Psoas muscle (tissue), 8 donors: ENCODE data around the gene TRANK1. TPM values are rescaled to one million over a fixed set of nuclear protein-coding genes. Genes with fewer than 3 reads are reported as not detected.

Source experiments
- ATAC-seq, 4 donors: fragments of 200-7000 bp; cut with Tn5 transposase; one replicate each; pipeline ENCODE4 v1.9.1; 2020; ENCODE audit warnings: moderate library complexity in 3 of 4, mild to moderate bottlenecking in 2 of 4
- DNase-seq, 2 donors: peaks; one replicate each; pipeline ENCODE4 v3.0.0-alpha.2; 2020
- H3K27ac ChIP-seq: fragments of 200-600 bp; one replicate; pipeline ENCODE4 v1.8.0; 2022
- H3K27me3 ChIP-seq, 3 donors: fragments of 200-600 bp in 1 of 3; one replicate each; pipeline versions ENCODE4 v1.6.1 to v1.8.0; 2013 to 2022; ENCODE audit warnings: low read length in 2 of 3, mild to moderate bottlenecking in 2 of 3, moderate library complexity in 1 of 3; ENCODE audit not compliant: insufficient read depth in 3 of 3
- H3K36me3 ChIP-seq, 2 donors: fragments of 200-600 bp in 1 of 2; one replicate each; pipeline versions ENCODE4 v1.6.1 to v1.8.0; 2013 to 2022; ENCODE audit warnings: low read depth in 1 of 2, mild to moderate bottlenecking in 1 of 2, moderate library complexity in 1 of 2; ENCODE audit not compliant: insufficient read depth in 1 of 2
- H3K4me1 ChIP-seq: fragments of 200-600 bp; one replicate; pipeline ENCODE4 v1.8.0; 2022
- H3K4me3 ChIP-seq: fragments of 200-600 bp; one replicate; pipeline ENCODE4 v1.8.0; 2022; ENCODE audit warnings: mild to moderate bottlenecking
- H3K9me3 ChIP-seq: fragments of 200-600 bp; one replicate; pipeline ENCODE4 v1.8.0; 2022
- CTCF ChIP-seq: fragments of 200-600 bp; IDR thresholded peaks from one replicate; pipeline ENCODE4 v1.8.0; 2022; ENCODE audit warnings: antibody characterized with exemption
- WGBS, 3 donors: extraction: QIAGEN DNeasy Blood & Tissue Kit; methylation state at CpG; one replicate each; pipeline versions ENCODE4 v1.1.6 to v1.1.7; 2013; 5-methylcytosine and 5-hydroxymethylcytosine counted together
- intact Hi-C, 2 donors: fragments of 100-400 bp; cut with DNase I; formaldehyde crosslinking; loops; one replicate each; pipeline versions ENCODE4 v1.11.0 to v1.14.2; 2022
- polyA plus RNA-seq, 3 donors: library from polyadenylated mRNA; stranded (reverse); fragments of 200-250 nt; gene quantifications; one replicate each; pipeline ENCODE4 v1.2.3, GENCODE V29; 2013
- total RNA-seq, 4 donors: library from RNA; stranded (reverse); fragmentation: NEBNext Ultra II Directional in 2 of 4; extraction: Animal tissue kit (Norgen Biotek cat#: 25700) in 2 of 4; gene quantifications; one replicate each; pipeline versions ENCODE4 v1.2.1 to v1.2.4, GENCODE V29; 2021 to 2023
- donor health status: healthy with polysubstance abuse.
- donor health status: DM: no; HTN: no; CAD: no; lungs with moderate emphysema.
- donor health status: Bipolar disorder and iron deficiency.
- donor health status: healthy.
- donor health status: DM: yes; HTN: yes; CAD: no.
- donor health status: DM: no; HTN: no; CAD: no.
- donor health status: DM: no; HTN: no; CAD: no.
- donor health status: DM: yes; HTN: yes; CAD: no.

TRANK1 gene
- total and polyA plus RNA-seq, 7 donors, result 0.28 to 4.5 (median 0.63) TPM

- H3K27ac ChIP-seq, result no peak overlapping the region
- no peak for DNase-seq
- peaks cover 0 to 5% of the 10 kb centered on the region in 2 donors for H3K36me3 ChIP-seq
These were observed 49.1 kb downstream of the TRANK1 start for GRCh38 chr3:36895496-36896409.

GRCh38 chr3:36894914-36895313 lies 49.9 kb downstream of the TRANK1 start:
- Histone ChIP-seq H3K4me3 (no peak overlapping the region), H3K4me1 (no peaks in the 10 kb centered on the region), H3K27ac (no peak overlapping the region), H3K9me3 (no peaks in the 10 kb centered on the region), H3K27me3 (no peaks in the 10 kb centered on the region), H3K36me3 (peaks cover 0 to 5% of the 10 kb centered on the region in 2 donors)
- intact Hi-C loops, result no loop called here
- DNase-seq, result no peak
- TF ChIP-seq CTCF, result no peak
- WGBS, 3 donors, result 89 to 93% (median 93%) methylated on average over 1 of the region's 1 CpG
- ATAC-seq, result no peak

More at GRCh38 chr3:36895496-36896409, 49.1 kb downstream of the TRANK1 start:
- intact Hi-C loops, result no loop called here
- no peak overlapping the region for H3K4me3 ChIP-seq
- no peaks in the 10 kb centered on the region for H3K27me3 ChIP-seq
- ATAC-seq, result no peak
- no peaks in the 10 kb centered on the region for H3K4me1 ChIP-seq
- 76 to 83% (median 76%) methylated on average over 3 of the region's 3 CpGs for WGBS, 3 donors
- no peaks in the 10 kb centered on the region for H3K9me3 ChIP-seq
- TF ChIP-seq CTCF, result no peak

- Histone ChIP-seq H3K4me1 (no peaks in the 10 kb centered on the region), H3K27ac (no peak overlapping the region), H3K9me3 (no peaks in the 10 kb centered on the region), H3K4me3 (no peak overlapping the region), H3K27me3 (no peaks in the 10 kb centered on the region), H3K36me3 (peaks cover 0 to 5% of the 10 kb centered on the region in 2 donors)
- 90 to 100% (median 90%) methylated on average over 1 of the region's 1 CpG for WGBS, 3 donors
- intact Hi-C loops, result no loop called here
- DNase-seq, result no peak
- TF ChIP-seq CTCF, result no peak
- no peak for ATAC-seq
These were observed 51.0 kb downstream of the TRANK1 start for GRCh38 chr3:36893826-36894225.

GRCh38 chr3:36893137-36893557 lies 51.7 kb downstream of the TRANK1 start:
- intact Hi-C loops, result no loop called here
- Histone ChIP-seq H3K9me3 (no peaks in the 10 kb centered on the region), H3K36me3 (no peaks in the 10 kb centered on the region), H3K27ac (no peak overlapping the region), H3K4me3 (no peak overlapping the region), H3K27me3 (no peaks in the 10 kb centered on the region), H3K4me1 (no peaks in the 10 kb centered on the region)
- ATAC-seq, result peak; percentile 30 to 63 (median 48)
- 30 to 45% (median 39%) methylated on average over 2 of the region's 2 CpGs for WGBS, 3 donors
- DNase-seq, result no peak
- no peak for TF ChIP-seq CTCF
